Colonic mucosa (tissue), 4 donors: Measurements from ENCODE around the gene ZEB1. TPM values are rescaled to one million over a fixed set of nuclear protein-coding genes. Genes with fewer than 3 reads are reported as not detected.

ENCODE experiments used
- DNase-seq: peaks from one replicate; pipeline ENCODE4 v3.0.0-alpha.2; 2020
- H3K27ac ChIP-seq: fragments of 200-600 bp; one replicate; pipeline ENCODE4 v1.8.0; 2021
- H3K27me3 ChIP-seq: fragments of 200-600 bp; one replicate; pipeline ENCODE4 v1.8.0; 2021
- H3K36me3 ChIP-seq: fragments of 200-600 bp; one replicate; pipeline ENCODE4 v1.8.0; 2021
- H3K4me1 ChIP-seq: fragments of 200-600 bp; one replicate; pipeline ENCODE4 v1.8.0; 2021; ENCODE audit warnings: mild to moderate bottlenecking
- H3K4me3 ChIP-seq: fragments of 200-600 bp; one replicate; pipeline ENCODE4 v1.8.0; 2021
- H3K9ac ChIP-seq, 2 donors: one replicate each; pipeline ENCODE4 v1.7.0; 2013; ENCODE audit warnings: control low read depth in 2 of 2, low read depth in 2 of 2, low read length in 2 of 2
- H3K9me3 ChIP-seq: fragments of 200-600 bp; one replicate; pipeline ENCODE4 v1.8.0; 2021
- CTCF ChIP-seq: fragments of 200-600 bp; IDR thresholded peaks from one replicate; pipeline ENCODE4 v1.8.0; 2022; ENCODE audit warnings: antibody characterized with exemption, mild to moderate bottlenecking
- intact Hi-C: fragments of 100-400 bp; cut with DNase I; formaldehyde crosslinking; loops from one replicate; pipeline ENCODE4 v1.14.1; 2022
- total RNA-seq, 2 donors: library from RNA; stranded (reverse); fragmentation: NEBNext Ultra II Directional in 1 of 2; extraction: Animal tissue kit (Norgen Biotek cat#: 25700) in 1 of 2; gene quantifications; one replicate each; pipeline ENCODE4 v1.2.1, GENCODE V29; 2021
- donor health status: healthy.
- donor health status: DM: no; HTN: no; CAD: no.
- donor health status: DM: no; HTN: no; CAD: no.

ZEB1 gene
- total RNA-seq, 2 donors from 2014 or later, result 6.1 to 32.3 TPM

- TF ChIP-seq CTCF, result no peak
- intact Hi-C loops, result no loop called here
Observed at GRCh38 chr10:31374146-31374696, 55.2 kb downstream of the ZEB1 start.

GRCh38 chr10:31381171-31381570 is 62.2 kb downstream of the ZEB1 start:
- Histone ChIP-seq H3K4me3 (no peak overlapping the region), H3K4me1 (no peaks in the 10 kb centered on the region), H3K36me3 (no peaks in the 10 kb centered on the region), H3K9ac (no peak overlapping the region), H3K9me3 (no peaks in the 10 kb centered on the region), H3K27me3 (no peaks in the 10 kb centered on the region), H3K27ac (no peak overlapping the region)
- DNase-seq, result no peak
- intact Hi-C loops, result no loop called here
- no peak for TF ChIP-seq CTCF

More at GRCh38 chr10:31374146-31374696, 55.2 kb downstream of the ZEB1 start:
- no peaks in the 10 kb centered on the region for H3K36me3 ChIP-seq
- DNase-seq, result no peak
- no peaks in the 10 kb centered on the region for H3K4me1 ChIP-seq
- H3K9ac ChIP-seq, result no peak overlapping the region
- H3K4me3 ChIP-seq, result no peak overlapping the region
- no peak overlapping the region for H3K27ac ChIP-seq
- H3K27me3 ChIP-seq, result no peaks in the 10 kb centered on the region
- no peaks in the 10 kb centered on the region for H3K9me3 ChIP-seq

- Histone ChIP-seq H3K9ac (no peak overlapping the region), H3K27me3 (no peaks in the 10 kb centered on the region), H3K27ac (no peak overlapping the region), H3K4me3 (no peak overlapping the region), H3K4me1 (no peaks in the 10 kb centered on the region), H3K36me3 (no peaks in the 10 kb centered on the region), H3K9me3 (no peaks in the 10 kb centered on the region)
- intact Hi-C loops, result no loop called here
- TF ChIP-seq CTCF, result no peak
- DNase-seq, result no peak
Observed at GRCh38 chr10:31381766-31382316, 62.8 kb downstream of the ZEB1 start.

GRCh38 chr10:31383810-31384588 is 65.0 kb downstream of the ZEB1 start:
- TF ChIP-seq CTCF, result no peak
- no peaks in the 10 kb centered on the region for H3K27me3 ChIP-seq
- DNase-seq, result no peak
- no peaks in the 10 kb centered on the region for H3K9me3 ChIP-seq
- H3K9ac ChIP-seq, result no peak overlapping the region
- no peak overlapping the region for H3K27ac ChIP-seq
- H3K36me3 ChIP-seq, result no peaks in the 10 kb centered on the region
- no peaks in the 10 kb centered on the region for H3K4me1 ChIP-seq
- H3K4me3 ChIP-seq, result no peak overlapping the region
- intact Hi-C loops, result no loop called here

- intact Hi-C loops, result no loop called here
Observed at GRCh38 chr10:31384589-31384949, 65.6 kb downstream of the ZEB1 start.

More at GRCh38 chr10:31384589-31384949, 65.6 kb downstream of the ZEB1 start:
- H3K9me3 ChIP-seq, result no peaks in the 10 kb centered on the region
- no peak for DNase-seq
- H3K27me3 ChIP-seq, result no peaks in the 10 kb centered on the region
- no peak overlapping the region for H3K27ac ChIP-seq
- no peaks in the 10 kb centered on the region for H3K4me1 ChIP-seq
- no peak overlapping the region for H3K4me3 ChIP-seq
- no peaks in the 10 kb centered on the region for H3K36me3 ChIP-seq
- H3K9ac ChIP-seq, result no peak overlapping the region
- TF ChIP-seq CTCF, result no peak
